GM12873 (cell line): Measurements from ENCODE around the gene RSKR.

ENCODE experiments used
- TF ChIP-seq, protein P1 (sequence below): IDR thresholded peaks from 2 replicates; pipeline ENCODE4 v1.5.1; 2012; ENCODE audit warnings: low read depth, mild to moderate bottlenecking, moderate library complexity, low read length, control low read depth; ENCODE audit not compliant: insufficient read depth; ENCODE audit errors: missing control alignments

The RSKR gene

DNA sequence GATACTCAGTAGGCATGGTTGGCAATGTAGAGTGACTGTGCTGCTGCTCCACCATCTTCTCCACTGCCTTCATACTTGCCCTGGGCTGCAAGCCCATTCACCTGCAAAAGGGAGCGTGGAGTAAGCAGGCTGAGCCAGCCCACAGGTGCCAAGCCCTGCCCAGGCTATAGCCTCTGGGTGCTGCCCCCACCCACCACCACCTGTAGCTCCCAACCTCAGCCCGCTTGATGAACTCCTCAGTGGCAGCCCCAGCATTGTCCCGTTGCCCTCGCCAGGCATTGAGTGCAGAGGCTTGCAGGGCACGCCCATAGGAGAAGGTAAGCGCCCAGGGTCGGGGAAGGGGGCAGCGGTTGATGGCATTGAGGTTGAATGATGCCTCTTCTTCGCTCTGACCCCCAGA lies 40.5 kb downstream of the RSKR start:
- TF ChIP-seq, protein P1, sequence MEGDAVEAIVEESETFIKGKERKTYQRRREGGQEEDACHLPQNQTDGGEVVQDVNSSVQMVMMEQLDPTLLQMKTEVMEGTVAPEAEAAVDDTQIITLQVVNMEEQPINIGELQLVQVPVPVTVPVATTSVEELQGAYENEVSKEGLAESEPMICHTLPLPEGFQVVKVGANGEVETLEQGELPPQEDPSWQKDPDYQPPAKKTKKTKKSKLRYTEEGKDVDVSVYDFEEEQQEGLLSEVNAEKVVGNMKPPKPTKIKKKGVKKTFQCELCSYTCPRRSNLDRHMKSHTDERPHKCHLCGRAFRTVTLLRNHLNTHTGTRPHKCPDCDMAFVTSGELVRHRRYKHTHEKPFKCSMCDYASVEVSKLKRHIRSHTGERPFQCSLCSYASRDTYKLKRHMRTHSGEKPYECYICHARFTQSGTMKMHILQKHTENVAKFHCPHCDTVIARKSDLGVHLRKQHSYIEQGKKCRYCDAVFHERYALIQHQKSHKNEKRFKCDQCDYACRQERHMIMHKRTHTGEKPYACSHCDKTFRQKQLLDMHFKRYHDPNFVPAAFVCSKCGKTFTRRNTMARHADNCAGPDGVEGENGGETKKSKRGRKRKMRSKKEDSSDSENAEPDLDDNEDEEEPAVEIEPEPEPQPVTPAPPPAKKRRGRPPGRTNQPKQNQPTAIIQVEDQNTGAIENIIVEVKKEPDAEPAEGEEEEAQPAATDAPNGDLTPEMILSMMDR = no peak

DNA sequence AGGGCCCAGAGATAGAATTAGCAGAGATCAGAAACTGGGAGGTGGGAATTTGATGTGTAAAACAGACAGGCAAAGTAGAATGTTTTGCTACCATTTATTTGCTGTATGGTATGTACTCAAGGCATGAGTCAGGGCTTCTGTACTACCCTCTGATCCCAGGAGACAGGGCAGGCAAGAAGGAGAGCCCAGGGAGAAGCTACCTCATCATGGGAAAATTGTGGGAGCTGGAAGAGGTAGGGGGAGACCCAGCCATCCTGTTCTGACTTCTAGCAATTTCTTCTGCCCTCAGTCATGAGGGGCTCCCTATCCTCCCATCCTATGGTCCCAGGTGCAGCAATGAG lies 41.0 kb downstream of the RSKR start:
- TF ChIP-seq, protein P1 = no peak

DNA sequence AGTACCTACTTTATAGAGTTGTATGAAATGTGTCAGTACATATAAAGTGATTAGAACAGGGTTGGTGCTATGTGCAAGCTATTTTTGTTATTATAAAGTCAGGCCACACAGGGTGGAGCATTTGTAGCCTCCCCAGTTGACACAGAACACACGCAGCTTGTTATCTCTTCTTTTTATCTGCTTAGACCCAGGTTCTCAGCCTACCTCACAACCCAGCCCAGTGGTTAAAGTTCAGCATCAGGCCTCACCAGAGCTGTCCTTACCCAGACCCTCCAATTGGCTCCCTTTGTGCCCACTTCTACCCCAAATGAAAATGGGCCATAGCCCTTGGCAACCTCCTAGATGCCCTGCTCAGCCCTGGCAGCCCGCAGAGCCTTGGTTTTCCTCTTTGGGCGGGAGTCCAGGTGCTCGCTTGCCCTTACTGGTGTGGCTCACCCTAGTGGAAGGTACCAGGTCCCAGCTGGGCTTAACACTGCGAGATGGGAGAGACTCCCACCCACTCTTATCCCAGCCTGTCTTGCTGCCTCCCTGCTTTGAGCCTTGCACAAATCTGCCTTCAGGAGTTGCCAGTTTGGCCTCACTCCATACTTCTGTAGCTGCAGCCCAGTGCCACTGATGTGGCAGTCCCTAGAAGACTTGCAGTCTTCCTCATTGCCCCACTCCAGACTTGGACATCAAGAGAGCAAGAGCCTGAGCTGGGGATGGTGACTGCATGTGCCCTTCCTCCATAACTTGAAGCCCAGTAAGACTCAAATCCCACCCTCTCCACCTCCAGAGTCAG lies 41.5 kb downstream of the RSKR start:
- TF ChIP-seq, protein P1 = no peak

DNA sequence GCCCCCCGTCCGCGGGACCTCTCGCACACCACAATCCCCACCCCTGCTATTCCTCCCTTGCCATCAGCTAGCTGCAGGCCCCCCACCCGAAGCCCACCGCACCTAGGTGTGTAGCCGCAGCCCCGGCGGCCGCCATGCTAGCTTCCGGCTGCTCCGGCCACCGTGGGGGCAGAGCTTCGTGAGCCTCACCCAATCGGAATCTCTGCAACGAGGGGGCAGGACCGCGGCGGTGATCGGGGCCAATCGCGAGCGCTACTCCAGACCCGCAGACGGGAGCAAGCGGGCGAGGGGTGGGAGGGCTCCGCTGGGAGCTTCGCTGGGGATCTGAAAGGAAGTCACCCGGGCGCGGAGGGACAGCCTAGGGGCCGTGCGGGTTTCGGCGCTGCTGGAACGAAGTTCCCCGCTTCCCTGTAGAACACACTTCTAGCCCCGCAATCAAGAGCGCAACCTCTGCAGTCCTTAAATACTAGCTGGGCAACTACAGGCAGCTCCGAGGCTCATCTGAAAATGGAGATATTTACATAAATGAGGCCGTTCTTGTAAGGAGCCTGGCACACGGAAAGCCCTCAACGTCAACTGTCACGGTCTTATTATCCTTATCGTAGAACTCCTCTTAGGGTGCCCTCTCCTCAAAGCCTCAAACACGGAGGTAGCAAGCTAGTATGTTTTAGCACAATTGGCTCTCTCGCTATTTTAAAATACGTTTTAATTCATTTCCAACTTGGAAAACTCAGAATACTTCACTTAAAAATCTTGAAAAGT lies 42.4 kb downstream of the RSKR start, which contains the start of gene PIGS:
Gene PIGS (minus strand): TSS at position 164 of the 762 bp plus-strand sequence. CDS start 28 bp downstream, at position 136.
- TF ChIP-seq, protein P1 = no peak

DNA sequence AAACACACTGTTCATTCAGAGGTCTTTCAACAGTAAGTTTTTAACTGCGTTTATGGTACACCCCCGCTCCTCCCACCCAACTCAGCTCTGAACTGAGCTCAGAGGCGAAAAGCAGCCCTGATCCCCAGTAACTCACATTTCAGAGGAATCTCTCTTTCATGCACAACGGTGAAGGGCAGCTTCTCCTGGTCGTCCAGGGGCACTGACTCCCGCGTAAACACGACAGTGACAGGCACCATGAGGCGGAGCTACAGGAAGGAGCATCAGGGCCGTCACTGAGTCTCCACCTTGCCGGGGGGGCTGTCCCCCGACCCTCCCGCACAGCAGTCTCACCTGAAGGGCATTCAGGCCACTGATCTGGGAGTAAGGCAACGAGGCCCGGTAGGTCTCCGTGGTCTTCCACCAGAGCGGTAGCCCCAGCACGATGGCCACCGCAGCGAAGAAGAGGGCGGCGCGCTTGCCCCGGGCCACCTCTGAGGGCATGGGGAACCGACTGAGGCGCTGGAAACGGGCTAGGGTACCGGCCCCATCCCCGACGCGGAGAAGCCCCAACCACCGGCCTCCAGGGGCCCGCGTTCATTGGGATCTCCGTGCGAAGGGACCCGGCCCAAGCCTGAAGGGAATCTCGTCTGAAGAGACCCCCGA lies 43.1 kb downstream of the RSKR start:
- TF ChIP-seq, protein P1 = no peak

DNA sequence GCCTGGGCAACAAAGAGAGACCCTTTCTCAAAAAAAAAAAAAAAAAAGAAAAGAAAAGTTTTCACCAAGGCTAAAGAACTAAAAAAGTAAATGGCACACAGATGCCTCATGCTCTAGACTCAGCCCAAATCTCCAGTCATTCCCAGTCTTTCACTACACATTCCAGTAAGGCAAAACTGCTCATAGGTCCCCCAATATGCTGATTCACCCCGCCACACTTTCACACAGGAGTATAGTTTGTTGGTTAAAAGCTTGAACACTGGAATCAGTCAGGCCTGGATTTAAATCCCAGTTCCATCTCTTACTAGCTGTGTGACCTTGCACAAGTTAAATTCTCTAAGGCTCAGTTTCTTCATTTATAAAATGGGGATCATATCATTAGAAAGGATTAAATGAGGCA lies 44.5 kb downstream of the RSKR start:
- TF ChIP-seq, protein P1 = no peak

DNA sequence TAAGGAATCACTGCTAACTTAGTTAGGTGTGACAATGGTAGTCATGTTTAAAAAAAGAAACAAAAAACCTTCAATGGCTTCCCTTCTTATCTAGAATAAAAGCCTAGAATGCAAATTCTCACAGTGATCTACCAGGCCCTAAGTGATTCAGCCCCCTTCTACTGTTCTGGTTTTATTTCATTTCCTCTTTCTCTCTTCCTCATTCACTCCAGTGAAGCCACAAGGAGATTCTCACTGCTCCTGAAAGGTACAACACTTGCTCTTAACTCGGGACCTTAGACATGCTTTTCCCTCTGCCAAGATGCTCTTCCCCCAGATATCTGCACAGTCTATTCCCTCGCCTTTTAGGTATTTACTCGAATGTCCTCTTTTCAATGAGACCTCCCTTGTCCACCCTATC lies 46.4 kb downstream of the RSKR start:
- TF ChIP-seq, protein P1 = no peak
